WTC11 (cell line): ENCODE results near the gene CCSER1. TPM values are rescaled to one million over a fixed set of nuclear protein-coding genes. Genes with fewer than 3 reads are reported as not detected.

Source experiments
- ATAC-seq: fragments of 200-7000 bp; cut with Tn5 transposase; 2 replicates; pipeline ENCODE4 v1.10.0; 2021; ENCODE audit warnings: mild to moderate bottlenecking, moderate library complexity
- CTCF ChIA-PET: fragments of 300-600 bp; sonication (Branson Sonifier 250); formaldehyde crosslinking; loops from one replicate; lab custom pipeline; 2021; ENCODE audit warnings: antibody characterized with exemption; lab: Charles Lee
- POLR2A ChIA-PET: fragments of 350-600 bp; sonication (Branson Sonifier 250); formaldehyde crosslinking; loops from one replicate; lab custom pipeline; 2021; ENCODE audit warnings: antibody characterized with exemption; lab: Charles Lee
- DNase-seq: peaks from one replicate; pipeline ENCODE4 v3.0.0; 2021; ENCODE audit warnings: low spot score
- H3K27ac Mint-ChIP-seq: 2 replicates; pipeline ENCODE4 v1.8.0; 2021; ENCODE audit warnings: mixed read lengths
- H3K27me3 Mint-ChIP-seq: 2 replicates; pipeline ENCODE4 v1.8.0; 2021; ENCODE audit warnings: low read depth, mild to moderate bottlenecking, moderate library complexity, mixed read lengths
- H3K36me3 Mint-ChIP-seq: 2 replicates; pipeline ENCODE4 v1.8.0; 2021; ENCODE audit warnings: mixed read lengths
- H3K4me1 Mint-ChIP-seq: 2 replicates; pipeline ENCODE4 v1.8.0; 2022; ENCODE audit warnings: mixed read lengths
- H3K4me3 Mint-ChIP-seq: 2 replicates; pipeline ENCODE4 v1.8.0; 2021; ENCODE audit warnings: mild to moderate bottlenecking, moderate library complexity, mixed read lengths
- H3K9me3 Mint-ChIP-seq: 2 replicates; pipeline ENCODE4 v1.8.0; 2021; ENCODE audit warnings: mixed read lengths
- EMX1 ChIP-seq: fragments of 250-450 bp; sonication (Bioruptor Pico); IDR thresholded peaks from 2 replicates; pipeline ENCODE4 v1.8.0; 2021; ENCODE audit warnings: mild to moderate bottlenecking
- KAT7 ChIP-seq: sonication (generic); formaldehyde crosslinking; IDR thresholded peaks from 2 replicates; pipeline ENCODE4 v1.8.1; 2023; ENCODE audit warnings: missing genetic modification reagents, mild to moderate bottlenecking, borderline replicate concordance
- NFATC4 ChIP-seq: fragments of 250-450 bp; sonication (Bioruptor Pico); IDR thresholded peaks from 2 replicates; pipeline ENCODE4 v1.9.0; 2021; ENCODE audit warnings: mild to moderate bottlenecking
- NFE2L1 ChIP-seq: sonication (generic); formaldehyde crosslinking; IDR thresholded peaks from 2 replicates; pipeline ENCODE4 v1.8.1; 2023; ENCODE audit warnings: missing genetic modification reagents
- PRRX2 ChIP-seq: fragments of 250-450 bp; sonication (Bioruptor Pico); IDR thresholded peaks from 2 replicates; pipeline ENCODE4 v1.8.0; 2021; ENCODE audit warnings: mild to moderate bottlenecking
- SMAD3 ChIP-seq: sonication (generic); formaldehyde crosslinking; IDR thresholded peaks from 2 replicates; pipeline ENCODE4 v1.8.0; 2022; ENCODE audit warnings: missing genetic modification reagents, mild to moderate bottlenecking, borderline replicate concordance
- SP1 ChIP-seq: sonication (generic); formaldehyde crosslinking; conservative IDR thresholded peaks from 2 replicates; pipeline ENCODE4 v1.8.1; 2022; ENCODE audit warnings: missing genetic modification reagents
- ZNF138 ChIP-seq: sonication (generic); formaldehyde crosslinking; conservative IDR thresholded peaks from 2 replicates; pipeline ENCODE4 v1.8.1; 2022; ENCODE audit warnings: mild to moderate bottlenecking, moderate library complexity, missing genetic modification reagents
- total RNA-seq: library from RNA; stranded (reverse); gene quantifications from 3 replicates; pipeline ENCODE4 v1.2.3, GENCODE V29; 2021
- TF ChIP-seq, protein P1 (sequence below): sonication (generic); formaldehyde crosslinking; IDR thresholded peaks from 2 replicates; pipeline ENCODE4 v1.8.1; 2023; ENCODE audit warnings: mild to moderate bottlenecking, missing genetic modification reagents, moderate library complexity
- TF ChIP-seq, protein P2 (sequence below): fragments of 250-450 bp; sonication (Bioruptor Pico); conservative IDR thresholded peaks from 2 replicates; pipeline ENCODE4 v1.9.0; 2021; ENCODE audit warnings: mild to moderate bottlenecking
- TF ChIP-seq, protein P3 (sequence below): fragments of 250-450 bp; sonication (Bioruptor Pico); IDR thresholded peaks from 2 replicates; pipeline ENCODE4 v1.9.0; 2021; ENCODE audit warnings: moderate library complexity, mild to moderate bottlenecking, inconsistent platforms, borderline replicate concordance
- TF ChIP-seq, protein P4 (sequence below): sonication (generic); formaldehyde crosslinking; IDR thresholded peaks from 2 replicates; pipeline ENCODE4 v1.8.0; 2023; ENCODE audit warnings: missing genetic modification reagents
- TF ChIP-seq, protein P5 (sequence below): fragments of 200-600 bp; IDR thresholded peaks from 2 replicates; pipeline ENCODE4 v1.8.0; 2022; ENCODE audit warnings: antibody characterized with exemption
- TF ChIP-seq, protein P6 (sequence below): sonication (generic); formaldehyde crosslinking; IDR thresholded peaks from 2 replicates; pipeline ENCODE4 v1.8.0; 2022; ENCODE audit warnings: mild to moderate bottlenecking, missing genetic modification reagents
- TF ChIP-seq, protein P7 (sequence below): fragments of 250-450 bp; sonication (Bioruptor Pico); IDR thresholded peaks from 2 replicates; pipeline ENCODE4 v2.1.2; 2022; ENCODE audit warnings: mild to moderate bottlenecking, moderate library complexity
- TF ChIP-seq, protein P8 (sequence below): sonication (generic); formaldehyde crosslinking; IDR thresholded peaks from 2 replicates; pipeline ENCODE4 v1.8.1; 2023; ENCODE audit warnings: mild to moderate bottlenecking, missing genetic modification reagents, moderate library complexity
- TF ChIP-seq, protein P9 (sequence below): sonication (generic); formaldehyde crosslinking; IDR thresholded peaks from 2 replicates; pipeline ENCODE4 v1.8.0; 2023; ENCODE audit warnings: missing genetic modification reagents, mild to moderate bottlenecking, borderline replicate concordance

Gene CCSER1
- total RNA-seq, 1 experiment from 2014 or later, result 0.87 TPM

DNA sequence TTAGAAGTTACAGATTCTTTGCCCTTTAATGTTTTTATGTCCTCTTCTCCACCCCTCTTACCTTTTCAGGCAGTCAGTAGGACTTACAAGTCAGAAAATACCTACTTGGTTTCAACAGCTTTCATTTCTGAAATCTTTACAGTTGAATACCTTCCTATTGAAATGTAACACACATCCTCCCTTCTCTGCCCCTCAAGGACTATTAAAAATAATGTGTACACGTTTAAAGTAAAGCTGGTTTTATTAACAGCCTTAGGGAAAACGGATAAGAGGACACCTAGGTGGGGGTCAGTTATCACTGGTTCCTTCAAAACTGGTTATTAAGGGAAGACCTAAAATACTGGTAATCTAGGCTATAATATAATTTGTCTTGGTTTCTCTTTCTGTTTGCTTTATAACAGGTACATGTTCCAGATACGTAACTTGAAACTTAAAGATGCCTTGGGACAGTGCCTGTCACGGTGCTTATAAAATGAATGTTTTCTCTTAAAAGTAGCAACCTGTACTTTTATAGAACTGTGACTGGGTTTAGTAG, 1.8 kb downstream of the CCSER1 start (continued):
- TF ChIP-seq, protein P1, sequence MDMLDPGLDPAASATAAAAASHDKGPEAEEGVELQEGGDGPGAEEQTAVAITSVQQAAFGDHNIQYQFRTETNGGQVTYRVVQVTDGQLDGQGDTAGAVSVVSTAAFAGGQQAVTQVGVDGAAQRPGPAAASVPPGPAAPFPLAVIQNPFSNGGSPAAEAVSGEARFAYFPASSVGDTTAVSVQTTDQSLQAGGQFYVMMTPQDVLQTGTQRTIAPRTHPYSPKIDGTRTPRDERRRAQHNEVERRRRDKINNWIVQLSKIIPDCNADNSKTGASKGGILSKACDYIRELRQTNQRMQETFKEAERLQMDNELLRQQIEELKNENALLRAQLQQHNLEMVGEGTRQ (CRISPR knock-in tag), result no peak
- TF ChIP-seq, protein P2, sequence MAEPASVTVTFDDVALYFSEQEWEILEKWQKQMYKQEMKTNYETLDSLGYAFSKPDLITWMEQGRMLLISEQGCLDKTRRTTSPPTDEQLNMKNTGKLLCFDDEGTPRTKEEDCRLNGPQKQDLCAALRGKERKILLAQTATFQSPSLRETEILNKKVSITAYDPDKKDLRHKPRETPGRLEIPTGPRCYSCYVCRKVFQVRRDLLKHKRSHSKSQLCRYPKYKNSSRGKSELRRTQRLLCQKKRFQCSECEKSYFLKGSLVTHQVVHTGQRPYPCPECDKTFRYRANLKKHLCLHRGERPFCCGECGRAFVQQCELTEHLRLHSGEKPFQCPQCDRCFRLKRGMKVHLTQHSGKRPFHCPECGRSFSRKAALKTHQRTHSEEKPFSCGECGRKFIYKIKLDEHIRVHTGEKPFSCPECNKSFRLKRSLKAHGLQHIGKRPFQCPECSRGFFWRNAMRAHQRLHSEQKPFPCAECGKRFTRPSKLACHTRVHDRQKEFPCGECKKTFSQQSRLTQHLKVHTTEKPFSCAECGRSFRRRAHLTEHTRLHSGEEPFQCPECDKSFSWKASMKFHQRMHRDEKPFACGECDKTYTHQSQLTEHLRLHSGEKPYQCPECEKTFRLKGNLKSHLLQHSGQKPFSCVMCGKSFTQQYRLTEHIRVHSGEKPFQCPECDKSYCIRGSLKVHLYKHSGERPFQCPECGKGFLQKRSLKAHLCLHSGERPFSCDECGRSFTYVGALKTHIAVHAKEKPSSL, result no peak
- TF ChIP-seq, protein P3, sequence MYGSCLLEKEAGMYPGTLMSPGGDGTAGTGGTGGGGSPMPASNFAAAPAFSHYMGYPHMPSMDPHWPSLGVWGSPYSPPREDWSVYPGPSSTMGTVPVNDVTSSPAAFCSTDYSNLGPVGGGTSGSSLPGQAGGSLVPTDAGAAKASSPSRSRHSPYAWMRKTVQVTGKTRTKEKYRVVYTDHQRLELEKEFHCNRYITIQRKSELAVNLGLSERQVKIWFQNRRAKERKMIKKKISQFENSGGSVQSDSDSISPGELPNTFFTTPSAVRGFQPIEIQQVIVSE (CRISPR knock-in tag), result no peak
- TF ChIP-seq, protein P4, sequence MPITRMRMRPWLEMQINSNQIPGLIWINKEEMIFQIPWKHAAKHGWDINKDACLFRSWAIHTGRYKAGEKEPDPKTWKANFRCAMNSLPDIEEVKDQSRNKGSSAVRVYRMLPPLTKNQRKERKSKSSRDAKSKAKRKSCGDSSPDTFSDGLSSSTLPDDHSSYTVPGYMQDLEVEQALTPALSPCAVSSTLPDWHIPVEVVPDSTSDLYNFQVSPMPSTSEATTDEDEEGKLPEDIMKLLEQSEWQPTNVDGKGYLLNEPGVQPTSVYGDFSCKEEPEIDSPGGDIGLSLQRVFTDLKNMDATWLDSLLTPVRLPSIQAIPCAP (CRISPR knock-in tag), result no peak
- TF ChIP-seq PRRX2 (CRISPR knock-in tag), result no peak
- TF ChIP-seq, protein P5, sequence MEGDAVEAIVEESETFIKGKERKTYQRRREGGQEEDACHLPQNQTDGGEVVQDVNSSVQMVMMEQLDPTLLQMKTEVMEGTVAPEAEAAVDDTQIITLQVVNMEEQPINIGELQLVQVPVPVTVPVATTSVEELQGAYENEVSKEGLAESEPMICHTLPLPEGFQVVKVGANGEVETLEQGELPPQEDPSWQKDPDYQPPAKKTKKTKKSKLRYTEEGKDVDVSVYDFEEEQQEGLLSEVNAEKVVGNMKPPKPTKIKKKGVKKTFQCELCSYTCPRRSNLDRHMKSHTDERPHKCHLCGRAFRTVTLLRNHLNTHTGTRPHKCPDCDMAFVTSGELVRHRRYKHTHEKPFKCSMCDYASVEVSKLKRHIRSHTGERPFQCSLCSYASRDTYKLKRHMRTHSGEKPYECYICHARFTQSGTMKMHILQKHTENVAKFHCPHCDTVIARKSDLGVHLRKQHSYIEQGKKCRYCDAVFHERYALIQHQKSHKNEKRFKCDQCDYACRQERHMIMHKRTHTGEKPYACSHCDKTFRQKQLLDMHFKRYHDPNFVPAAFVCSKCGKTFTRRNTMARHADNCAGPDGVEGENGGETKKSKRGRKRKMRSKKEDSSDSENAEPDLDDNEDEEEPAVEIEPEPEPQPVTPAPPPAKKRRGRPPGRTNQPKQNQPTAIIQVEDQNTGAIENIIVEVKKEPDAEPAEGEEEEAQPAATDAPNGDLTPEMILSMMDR, result no peak
- TF ChIP-seq SP1, result no peak
- TF ChIP-seq NFATC4, result no peak
- TF ChIP-seq, all 79 proteins: peak for 0

DNA sequence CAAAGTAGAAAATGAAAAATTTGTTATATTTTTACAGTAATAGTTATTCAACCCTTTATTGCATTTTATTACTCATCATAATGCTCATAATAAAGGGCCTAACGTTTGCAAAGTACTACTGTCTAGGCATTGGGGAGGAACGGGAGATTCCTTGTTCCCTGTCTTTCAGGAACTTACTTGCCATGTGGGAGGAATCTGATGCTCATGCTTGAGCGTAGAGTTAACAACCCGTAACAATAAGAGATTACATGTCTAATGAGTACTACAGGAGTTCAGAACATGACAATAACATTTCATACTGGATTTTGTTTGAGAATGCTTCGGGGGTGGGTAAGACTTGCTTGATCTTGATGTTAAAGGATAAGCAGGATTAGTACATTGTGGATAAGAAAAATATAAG, 2.9 kb downstream of the CCSER1 start:
- DNase-seq (no peak), ATAC-seq (no peak)
- H3K4me3 Mint-ChIP-seq, result no peak overlapping the region
- H3K4me1 Mint-ChIP-seq, result peaks cover 15% of the 10 kb centered on the region
- no peaks in the 10 kb centered on the region for H3K36me3 Mint-ChIP-seq
- ChIA-PET CTCF (no interaction called here), POLR2A (no interaction called here)
- no peaks in the 10 kb centered on the region for H3K9me3 Mint-ChIP-seq
- H3K27ac Mint-ChIP-seq, result no peak overlapping the region
- H3K27me3 Mint-ChIP-seq, result peaks cover 46% of the 10 kb centered on the region
- TF ChIP-seq, protein P6, sequence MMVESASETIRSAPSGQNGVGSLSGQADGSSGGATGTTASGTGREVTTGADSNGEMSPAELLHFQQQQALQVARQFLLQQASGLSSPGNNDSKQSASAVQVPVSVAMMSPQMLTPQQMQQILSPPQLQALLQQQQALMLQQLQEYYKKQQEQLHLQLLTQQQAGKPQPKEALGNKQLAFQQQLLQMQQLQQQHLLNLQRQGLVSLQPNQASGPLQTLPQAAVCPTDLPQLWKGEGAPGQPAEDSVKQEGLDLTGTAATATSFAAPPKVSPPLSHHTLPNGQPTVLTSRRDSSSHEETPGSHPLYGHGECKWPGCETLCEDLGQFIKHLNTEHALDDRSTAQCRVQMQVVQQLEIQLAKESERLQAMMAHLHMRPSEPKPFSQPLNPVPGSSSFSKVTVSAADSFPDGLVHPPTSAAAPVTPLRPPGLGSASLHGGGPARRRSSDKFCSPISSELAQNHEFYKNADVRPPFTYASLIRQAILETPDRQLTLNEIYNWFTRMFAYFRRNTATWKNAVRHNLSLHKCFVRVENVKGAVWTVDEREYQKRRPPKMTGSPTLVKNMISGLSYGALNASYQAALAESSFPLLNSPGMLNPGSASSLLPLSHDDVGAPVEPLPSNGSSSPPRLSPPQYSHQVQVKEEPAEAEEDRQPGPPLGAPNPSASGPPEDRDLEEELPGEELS, result no peak
- TF ChIP-seq, protein P7, sequence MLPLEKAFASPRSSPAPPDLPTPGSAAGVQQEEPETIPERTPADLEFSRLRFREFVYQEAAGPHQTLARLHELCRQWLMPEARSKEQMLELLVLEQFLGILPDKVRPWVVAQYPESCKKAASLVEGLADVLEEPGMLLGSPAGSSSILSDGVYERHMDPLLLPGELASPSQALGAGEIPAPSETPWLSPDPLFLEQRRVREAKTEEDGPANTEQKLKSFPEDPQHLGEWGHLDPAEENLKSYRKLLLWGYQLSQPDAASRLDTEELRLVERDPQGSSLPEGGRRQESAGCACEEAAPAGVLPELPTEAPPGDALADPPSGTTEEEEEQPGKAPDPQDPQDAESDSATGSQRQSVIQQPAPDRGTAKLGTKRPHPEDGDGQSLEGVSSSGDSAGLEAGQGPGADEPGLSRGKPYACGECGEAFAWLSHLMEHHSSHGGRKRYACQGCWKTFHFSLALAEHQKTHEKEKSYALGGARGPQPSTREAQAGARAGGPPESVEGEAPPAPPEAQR, result no peak
- TF ChIP-seq NFE2L1 (CRISPR knock-in tag) (no peak), ZNF138 (no peak), EMX1 (CRISPR knock-in tag) (no peak), SMAD3 (CRISPR knock-in tag) (no peak), KAT7 (CRISPR knock-in tag) (no peak)
- TF ChIP-seq, protein P2, result no peak
- TF ChIP-seq, protein P8, sequence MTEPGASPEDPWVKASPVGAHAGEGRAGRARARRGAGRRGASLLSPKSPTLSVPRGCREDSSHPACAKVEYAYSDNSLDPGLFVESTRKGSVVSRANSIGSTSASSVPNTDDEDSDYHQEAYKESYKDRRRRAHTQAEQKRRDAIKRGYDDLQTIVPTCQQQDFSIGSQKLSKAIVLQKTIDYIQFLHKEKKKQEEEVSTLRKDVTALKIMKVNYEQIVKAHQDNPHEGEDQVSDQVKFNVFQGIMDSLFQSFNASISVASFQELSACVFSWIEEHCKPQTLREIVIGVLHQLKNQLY, result no peak
- TF ChIP-seq, protein P9, sequence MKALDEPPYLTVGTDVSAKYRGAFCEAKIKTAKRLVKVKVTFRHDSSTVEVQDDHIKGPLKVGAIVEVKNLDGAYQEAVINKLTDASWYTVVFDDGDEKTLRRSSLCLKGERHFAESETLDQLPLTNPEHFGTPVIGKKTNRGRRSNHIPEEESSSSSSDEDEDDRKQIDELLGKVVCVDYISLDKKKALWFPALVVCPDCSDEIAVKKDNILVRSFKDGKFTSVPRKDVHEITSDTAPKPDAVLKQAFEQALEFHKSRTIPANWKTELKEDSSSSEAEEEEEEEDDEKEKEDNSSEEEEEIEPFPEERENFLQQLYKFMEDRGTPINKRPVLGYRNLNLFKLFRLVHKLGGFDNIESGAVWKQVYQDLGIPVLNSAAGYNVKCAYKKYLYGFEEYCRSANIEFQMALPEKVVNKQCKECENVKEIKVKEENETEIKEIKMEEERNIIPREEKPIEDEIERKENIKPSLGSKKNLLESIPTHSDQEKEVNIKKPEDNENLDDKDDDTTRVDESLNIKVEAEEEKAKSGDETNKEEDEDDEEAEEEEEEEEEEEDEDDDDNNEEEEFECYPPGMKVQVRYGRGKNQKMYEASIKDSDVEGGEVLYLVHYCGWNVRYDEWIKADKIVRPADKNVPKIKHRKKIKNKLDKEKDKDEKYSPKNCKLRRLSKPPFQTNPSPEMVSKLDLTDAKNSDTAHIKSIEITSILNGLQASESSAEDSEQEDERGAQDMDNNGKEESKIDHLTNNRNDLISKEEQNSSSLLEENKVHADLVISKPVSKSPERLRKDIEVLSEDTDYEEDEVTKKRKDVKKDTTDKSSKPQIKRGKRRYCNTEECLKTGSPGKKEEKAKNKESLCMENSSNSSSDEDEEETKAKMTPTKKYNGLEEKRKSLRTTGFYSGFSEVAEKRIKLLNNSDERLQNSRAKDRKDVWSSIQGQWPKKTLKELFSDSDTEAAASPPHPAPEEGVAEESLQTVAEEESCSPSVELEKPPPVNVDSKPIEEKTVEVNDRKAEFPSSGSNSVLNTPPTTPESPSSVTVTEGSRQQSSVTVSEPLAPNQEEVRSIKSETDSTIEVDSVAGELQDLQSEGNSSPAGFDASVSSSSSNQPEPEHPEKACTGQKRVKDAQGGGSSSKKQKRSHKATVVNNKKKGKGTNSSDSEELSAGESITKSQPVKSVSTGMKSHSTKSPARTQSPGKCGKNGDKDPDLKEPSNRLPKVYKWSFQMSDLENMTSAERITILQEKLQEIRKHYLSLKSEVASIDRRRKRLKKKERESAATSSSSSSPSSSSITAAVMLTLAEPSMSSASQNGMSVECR (CRISPR knock-in tag), result no peak
- TF ChIP-seq, all 79 proteins: peak for 0
